NCI-H2029 treated with DMSO at 0.1 percent for 48 hours (cell line): Measurements from ENCODE around the gene YDJC.
A peak's percentile ranks its signal among the peaks of the same experiment; 100 is the strongest.
"Not testable (repeated sequence)": the region's sequence is repeated elsewhere in the genome, so short reads cannot be mapped to it uniquely, and the experiment has no call there.

ENCODE experiments used
- DNase-seq: peaks from one replicate; lab custom pipeline; 2025; lab: John Stamatoyannopoulos, UW

YDJC gene

GRCh38 chr22:21632237-21632895, 2.5 kb upstream of the YDJC start, which contains the start of gene CCDC116:
Gene CCDC116, plus strand, starts transcription at chr22:21632760. Its CDS starts 422 bp downstream, at chr22:21633182.
- peak; percentile 15 for DNase-seq

- no peak for DNase-seq
Observed at GRCh38 chr22:21631025-21631424, 1.2 kb upstream of the YDJC start.

- no peak for DNase-seq
Observed at GRCh38 chr22:21628386-21629254, 1.2 kb downstream of the YDJC start.

GRCh38 chr22:21626735-21627469, 2.9 kb downstream of the YDJC start:
- no peak for DNase-seq

GRCh38 chr22:21626073-21626734, 3.6 kb downstream of the YDJC start:
- DNase-seq, result no peak

- DNase-seq, result no peak
Observed at GRCh38 chr22:21624880-21625791, 4.7 kb downstream of the YDJC start.

GRCh38 chr22:21624120-21624879, 5.5 kb downstream of the YDJC start:
- no peak for DNase-seq

GRCh38 chr22:21623648-21623970, 6.2 kb downstream of the YDJC start:
- no peak for DNase-seq

GRCh38 chr22:21622919-21623647, 6.7 kb downstream of the YDJC start:
- no peak for DNase-seq

- no peak for DNase-seq
Observed at GRCh38 chr22:21622011-21622918, 7.6 kb downstream of the YDJC start.

- no peak for DNase-seq
Observed at GRCh38 chr22:21621025-21621424, 8.8 kb downstream of the YDJC start.

- not testable (repeated sequence) for DNase-seq
Observed at GRCh38 chr22:21617337-21617736, 12.5 kb downstream of the YDJC start.

- DNase-seq, result no peak
Observed at GRCh38 chr22:21615731-21616130, 14.1 kb downstream of the YDJC start.

GRCh38 chr22:21613553-21614233, 16.1 kb downstream of the YDJC start:
- no peak for DNase-seq

- no peak for DNase-seq
Observed at GRCh38 chr22:21612858-21613257, 17.0 kb downstream of the YDJC start.

- DNase-seq, result no peak
Observed at GRCh38 chr22:21611210-21611977, 18.4 kb downstream of the YDJC start.

GRCh38 chr22:21609556-21610157, 20.2 kb downstream of the YDJC start:
- DNase-seq, result not testable (repeated sequence)
